Esophagus mucosa (tissue), 1 donor: Measurements from ENCODE around the gene DNAJA1. TPM values are rescaled to one million over a fixed set of nuclear protein-coding genes. Genes with fewer than 3 reads are reported as not detected.
A peak's percentile ranks its signal among the peaks of the same experiment; 100 is the strongest.
"Not testable (repeated sequence)": the region's sequence is repeated elsewhere in the genome, so short reads cannot be mapped to it uniquely, and the experiment has no call there.

Experiments
- ATAC-seq: fragments of 200-7000 bp; cut with Tn5 transposase; one replicate; pipeline ENCODE4 v1.9.1; 2020
- total RNA-seq: library from RNA; stranded (reverse); gene quantifications from one replicate; pipeline ENCODE4 v1.2.4, GENCODE V29; 2023
- donor health status: DM: yes; HTN: yes; CAD: no.

The DNAJA1 gene
- total RNA-seq, 1 donor from 2014 or later, result 26.3 TPM

- ATAC-seq, result no peak
Measured at GRCh38 chr9:33082128-33082527, 57.1 kb downstream of the DNAJA1 start.

- ATAC-seq, result peak; percentile 18
Measured at GRCh38 chr9:33082538-33083326, 57.7 kb downstream of the DNAJA1 start.

- not testable (repeated sequence) for ATAC-seq
Measured at GRCh38 chr9:33085672-33086071, 60.6 kb downstream of the DNAJA1 start.

Other genes with a start within 250 kb of the DNAJA1 start
- gene TMEM215, start 241.7 kb upstream of the DNAJA1 start, total RNA-seq, result not detected
- gene APTX, start 23.6 kb upstream of the DNAJA1 start, total RNA-seq, result 31.4 TPM
- gene SMU1, start 51.4 kb downstream of the DNAJA1 start, total RNA-seq, result 11.4 TPM
- gene B4GALT1, start 142.1 kb downstream of the DNAJA1 start, total RNA-seq, result 50.9 TPM
- gene SPINK4, start 214.9 kb downstream of the DNAJA1 start, total RNA-seq, result not detected
- gene BAG1, start 239.4 kb downstream of the DNAJA1 start, total RNA-seq, result 95.3 TPM
- gene CHMP5, start 239.8 kb downstream of the DNAJA1 start, total RNA-seq, result 46.6 TPM